HCT116 (cell line): ENCODE measurements around the gene NEK6. TPM values are rescaled to one million over a fixed set of nuclear protein-coding genes. Genes with fewer than 3 reads are reported as not detected.

Experiments used
- ATAC-seq: fragments of 200-7000 bp; cut with Tn5 transposase; 2 replicates; pipeline ENCODE4 v1.9.1; 2020; ENCODE audit warnings: mild to moderate bottlenecking, moderate library complexity
- BruUV-seq: library from RNA; stranded (reverse); fragments of 400-500 nt; replicated peaks from 2 replicates; lab custom pipeline; 2021; lab: Mats Ljungman, UMichigan
- CTCF ChIA-PET: fragments of 300-600 bp; sonication (Branson Sonifier 250); formaldehyde crosslinking; loops from one replicate; lab custom pipeline; 2021; ENCODE audit warnings: antibody characterized with exemption; lab: Charles Lee
- POLR2A ChIA-PET: fragments of 300-600, 350-600 bp; sonication (Branson Sonifier 250); formaldehyde crosslinking; loops from one replicate; lab custom pipeline; 2021; ENCODE audit warnings: antibody characterized with exemption; lab: Charles Lee
- RAD21 ChIA-PET, 2 experiments: fragments of 300-600 bp; sonication (Branson Sonifier 250); formaldehyde crosslinking; loops; one replicate each; lab custom pipeline; 2023; ENCODE audit warnings: low total read pairs in 2 of 2; ENCODE audit not compliant: uncharacterized antibody in 2 of 2, unreplicated experiment in 2 of 2, low non-redundant PET in 1 of 2; lab: Charles Lee
- DNase-seq: peaks from one replicate; pipeline ENCODE4 v3.0.0-alpha.2; 2010; ENCODE audit warnings: low read depth, low spot score
- H2AFZ ChIP-seq: fragments of 200-600 bp; shearing (Covaris generic), sonication (generic); 2 replicates; pipeline ENCODE4 v1.6.1; 2017; ENCODE audit warnings: low read depth, mixed run types, mixed read lengths, antibody characterized with exemption, low read length; ENCODE audit not compliant: poor library complexity, severe bottlenecking
- H3K27ac ChIP-seq: 2 replicates; pipeline ENCODE4 v1.5.1; 2012; ENCODE audit warnings: low read depth, low read length
- H3K27me3 ChIP-seq: fragments of 200-600 bp; sonication (generic); 2 replicates; pipeline ENCODE4 v1.6.1; 2016; ENCODE audit warnings: mixed run types, low read length, mixed read lengths; ENCODE audit not compliant: insufficient read depth
- H3K36me3 ChIP-seq, 2 experiments: fragments of 200-500 bp in 1 of 2; fragments of 200-600 bp in 1 of 2; sonication (Bioruptor generic) in 1 of 2; sonication (generic) in 1 of 2; 2 replicates each; pipeline versions ENCODE4 v1.5.1 to v1.6.1; 2014 to 2016; ENCODE audit warnings: low read length in 2 of 2, inconsistent platforms in 1 of 2, mixed read lengths in 1 of 2, mixed run types in 1 of 2; ENCODE audit not compliant: insufficient read depth in 2 of 2, control insufficient read depth in 1 of 2
- H3K4me1 ChIP-seq, 2 experiments: fragments of 200-600 bp in 1 of 2; sonication (generic) in 1 of 2; 2 replicates each; pipeline versions ENCODE4 v1.5.1 to v1.6.1; 2012 to 2017; ENCODE audit warnings: low read length in 2 of 2, inconsistent platforms in 1 of 2, mild to moderate bottlenecking in 1 of 2, mixed read lengths in 1 of 2, mixed run types in 1 of 2, moderate library complexity in 1 of 2; ENCODE audit not compliant: insufficient read depth in 2 of 2, control insufficient read depth in 1 of 2
- H3K4me2 ChIP-seq: fragments of 200-600 bp; sonication (generic); 2 replicates; pipeline ENCODE4 v1.6.1; 2017; ENCODE audit warnings: mixed run types, low read length, mixed read lengths
- H3K4me3 ChIP-seq, 2 experiments: fragments of 200-600 bp in 1 of 2; sonication (generic) in 1 of 2; replicated peaks in 1 of 2; 2 replicates each; pipeline ENCODE4 v1.5.1; 2011 to 2016; ENCODE audit warnings: low read length in 2 of 2, control low read depth in 1 of 2, low read depth in 1 of 2, mild to moderate bottlenecking in 1 of 2, mixed read lengths in 1 of 2, mixed run types in 1 of 2
- H3K79me2 ChIP-seq: fragments of 200-600 bp; sonication (generic); 2 replicates; pipeline ENCODE4 v1.6.1; 2017; ENCODE audit warnings: mild to moderate bottlenecking, mixed run types, low read length, moderate library complexity, mixed read lengths; ENCODE audit not compliant: insufficient read depth
- H3K9ac ChIP-seq: fragments of 200-600 bp; sonication (generic); 2 replicates; pipeline ENCODE4 v1.6.1; 2016; ENCODE audit warnings: low read length, mixed read lengths
- H3K9me2 ChIP-seq: fragments of 200-600 bp; sonication (generic), shearing (Covaris generic); 2 replicates; pipeline ENCODE4 v1.6.1; 2017; ENCODE audit warnings: mixed run types, mild to moderate bottlenecking, moderate library complexity; ENCODE audit not compliant: insufficient read depth
- H3K9me3 ChIP-seq, 2 experiments: fragments of 200-500 bp in 1 of 2; fragments of 200-600 bp in 1 of 2; sonication (Bioruptor generic) in 1 of 2; sonication (generic) in 1 of 2; 2 replicates each; pipeline ENCODE4 v1.6.1; 2014 to 2017; ENCODE audit warnings: low read length in 2 of 2, mixed read lengths in 2 of 2, inconsistent platforms in 1 of 2, low read depth in 1 of 2, mild to moderate bottlenecking in 1 of 2, mixed run types in 1 of 2, moderate library complexity in 1 of 2; ENCODE audit not compliant: control insufficient read depth in 1 of 2, insufficient read depth in 1 of 2
- H4K20me1 ChIP-seq: fragments of 200-600 bp; sonication (generic), shearing (Covaris generic); 2 replicates; pipeline ENCODE4 v1.6.1; 2017; ENCODE audit warnings: mixed run types, mild to moderate bottlenecking, moderate library complexity; ENCODE audit not compliant: insufficient read depth
- CEBPB ChIP-seq: IDR thresholded peaks from 2 replicates; pipeline ENCODE4 v1.6.1; 2012; ENCODE audit warnings: low read depth
- EZH2 ChIP-seq: fragments of 200-600 bp; sonication (generic); IDR thresholded peaks from 2 replicates; pipeline ENCODE4 v1.6.1; 2017; ENCODE audit warnings: antibody characterized with exemption, mixed run types
- EZH2phosphoT487 ChIP-seq: fragments of 200-600 bp; IDR thresholded peaks from 2 replicates; pipeline ENCODE4 v1.6.1; 2018; ENCODE audit warnings: antibody characterized with exemption, borderline replicate concordance
- FOSL1 ChIP-seq: IDR thresholded peaks from 2 replicates; pipeline ENCODE4 v1.6.1; 2012; ENCODE audit warnings: low read depth
- JUND ChIP-seq: IDR thresholded peaks from 2 replicates; pipeline ENCODE4 v1.6.1; 2012
- REST ChIP-seq: IDR thresholded peaks from 2 replicates; pipeline ENCODE4 v1.6.1; 2012; ENCODE audit warnings: low read depth
- SIN3A ChIP-seq: IDR thresholded peaks from 2 replicates; pipeline ENCODE4 v1.6.1; 2012; ENCODE audit warnings: low read depth
- SP1 ChIP-seq: IDR thresholded peaks from 2 replicates; pipeline ENCODE4 v1.6.1; 2012; ENCODE audit warnings: low read depth
- TCF7L2 ChIP-seq: IDR thresholded peaks from 2 replicates; pipeline ENCODE4 v1.7.0; 2011; ENCODE audit warnings: borderline replicate concordance, inconsistent platforms; ENCODE audit not compliant: insufficient read depth, insufficient read length; ENCODE audit errors: extremely low read depth
- YY1 ChIP-seq: IDR thresholded peaks from 2 replicates; pipeline ENCODE4 v1.6.1; 2011; ENCODE audit warnings: low read length, low read depth, moderate library complexity, mild to moderate bottlenecking; ENCODE audit not compliant: insufficient replicate concordance; ENCODE audit errors: extremely low read depth
- ZBTB33 ChIP-seq: IDR thresholded peaks from 2 replicates; pipeline ENCODE4 v1.6.1; 2011; ENCODE audit warnings: mild to moderate bottlenecking, low read length, moderate library complexity; ENCODE audit not compliant: insufficient replicate concordance; ENCODE audit errors: extremely low read depth
- ZFX ChIP-seq: fragments of 450-650 bp; IDR thresholded peaks from 2 replicates; pipeline ENCODE4 v1.6.1; 2017
- ZNF274 ChIP-seq: fragments of 200-500 bp; sonication (Bioruptor generic); IDR thresholded peaks from 2 replicates; pipeline ENCODE4 v1.6.1; 2014; ENCODE audit warnings: mild to moderate bottlenecking, low read depth, low read length, inconsistent platforms
- intact Hi-C: fragments of 100-400 bp; cut with micrococcal nuclease; formaldehyde crosslinking; loops from 2 replicates; pipeline ENCODE4 v1.10.0; 2022
- total RNA-seq: library from RNA; stranded (reverse); gene quantifications from one replicate; pipeline ENCODE4 v1.2.1, GENCODE V29; 2021; ENCODE audit not compliant: unreplicated experiment
- TF ChIP-seq, protein P1 (sequence below): IDR thresholded peaks from 2 replicates; pipeline ENCODE4 v1.6.1; 2012

NEK6 gene
- total RNA-seq, 1 experiment from 2014 or later, result 40.8 TPM

- no peak for TF ChIP-seq ZBTB33
- no peak for TF ChIP-seq EZH2
- TF ChIP-seq, protein P1, sequence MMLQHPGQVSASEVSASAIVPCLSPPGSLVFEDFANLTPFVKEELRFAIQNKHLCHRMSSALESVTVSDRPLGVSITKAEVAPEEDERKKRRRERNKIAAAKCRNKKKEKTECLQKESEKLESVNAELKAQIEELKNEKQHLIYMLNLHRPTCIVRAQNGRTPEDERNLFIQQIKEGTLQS, result no peak
- TF ChIP-seq JUND, result no peak
- no peak for TF ChIP-seq ZNF274
- no peak for TF ChIP-seq SIN3A
- TF ChIP-seq EZH2phosphoT487, result no peak
These were observed 77.0 kb downstream of the NEK6 start (continued) for GRCh38 chr9:124334568-124335319.

DNA sequence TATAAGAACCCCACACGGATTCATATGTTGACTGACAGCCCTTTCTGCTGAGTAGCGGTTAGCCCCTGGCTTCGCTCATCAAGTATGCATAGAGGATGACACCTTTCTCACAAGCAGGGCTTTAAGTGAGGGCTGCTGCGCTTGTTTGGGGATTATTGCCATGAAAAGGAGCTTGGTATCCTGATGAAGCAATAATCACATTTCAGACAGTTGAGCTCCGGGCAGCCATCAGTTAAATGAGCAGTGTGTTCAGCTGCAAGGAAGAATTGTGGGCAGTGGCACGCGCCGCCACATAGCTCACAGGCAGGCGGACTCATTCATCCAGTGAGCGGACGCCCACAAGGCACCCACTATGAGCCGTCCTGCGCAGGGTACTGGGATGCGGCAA is 77.6 kb downstream of the NEK6 start:
- no peaks in the 10 kb centered on the region for H3K9me2 ChIP-seq
- no peaks in the 10 kb centered on the region for H4K20me1 ChIP-seq
- H3K4me3 ChIP-seq, result no peak overlapping the region
- H3K27me3 ChIP-seq, result no peaks in the 10 kb centered on the region
- no peak overlapping the region for H3K27ac ChIP-seq
- TF ChIP-seq REST (no peak), ZFX (no peak), CEBPB (no peak), TCF7L2 (no peak), SIN3A (no peak), SP1 (no peak), FOSL1 (no peak), YY1 (no peak)
- TF ChIP-seq, protein P1, result no peak
- H3K79me2 ChIP-seq, result no peaks in the 10 kb centered on the region
- H3K4me2 ChIP-seq, result no peak overlapping the region
- no peak for DNase-seq
- H3K4me1 ChIP-seq, result no peaks in the 10 kb centered on the region
- peaks cover 0 to 7% of the 10 kb centered on the region in 2 experiments; a peak in 1 of 4 replicates for H3K36me3 ChIP-seq
- RAD21 ChIA-PET, result no interaction called here
- H3K9ac ChIP-seq, result no peak overlapping the region
- no TSS peak for BruUV-seq
- CTCF ChIA-PET, result no interaction called here
- no peaks in the 10 kb centered on the region for H3K9me3 ChIP-seq
- POLR2A ChIA-PET, result no interaction called here
- H2AFZ ChIP-seq, result no peak overlapping the region
- intact Hi-C loops, result no loop called here
- ATAC-seq, result no peak
